HCT116 (cell line): Measurements from ENCODE around the gene CD59. TPM values are rescaled to one million over a fixed set of nuclear protein-coding genes. Genes with fewer than 3 reads are reported as not detected.

Experiments used
- ATAC-seq: fragments of 200-7000 bp; cut with Tn5 transposase; 2 replicates; pipeline ENCODE4 v1.9.1; 2020; ENCODE audit warnings: mild to moderate bottlenecking, moderate library complexity
- BruUV-seq: library from RNA; stranded (reverse); fragments of 400-500 nt; replicated peaks from 2 replicates; lab custom pipeline; 2021; lab: Mats Ljungman, UMichigan
- CTCF ChIA-PET: fragments of 300-600 bp; sonication (Branson Sonifier 250); formaldehyde crosslinking; loops from one replicate; lab custom pipeline; 2021; ENCODE audit warnings: antibody characterized with exemption; lab: Charles Lee
- POLR2A ChIA-PET: fragments of 300-600, 350-600 bp; sonication (Branson Sonifier 250); formaldehyde crosslinking; loops from one replicate; lab custom pipeline; 2021; ENCODE audit warnings: antibody characterized with exemption; lab: Charles Lee
- RAD21 ChIA-PET, 2 experiments: fragments of 300-600 bp; sonication (Branson Sonifier 250); formaldehyde crosslinking; loops; one replicate each; lab custom pipeline; 2023; ENCODE audit warnings: low total read pairs in 2 of 2; ENCODE audit not compliant: uncharacterized antibody in 2 of 2, unreplicated experiment in 2 of 2, low non-redundant PET in 1 of 2; lab: Charles Lee
- DNase-seq: peaks from one replicate; pipeline ENCODE4 v3.0.0-alpha.2; 2010; ENCODE audit warnings: low read depth, low spot score
- H2AFZ ChIP-seq: fragments of 200-600 bp; shearing (Covaris generic), sonication (generic); 2 replicates; pipeline ENCODE4 v1.6.1; 2017; ENCODE audit warnings: low read depth, mixed run types, mixed read lengths, antibody characterized with exemption, low read length; ENCODE audit not compliant: poor library complexity, severe bottlenecking
- H3K27ac ChIP-seq: 2 replicates; pipeline ENCODE4 v1.5.1; 2012; ENCODE audit warnings: low read depth, low read length
- H3K27me3 ChIP-seq: fragments of 200-600 bp; sonication (generic); 2 replicates; pipeline ENCODE4 v1.6.1; 2016; ENCODE audit warnings: mixed run types, low read length, mixed read lengths; ENCODE audit not compliant: insufficient read depth
- H3K36me3 ChIP-seq, 2 experiments: fragments of 200-500 bp in 1 of 2; fragments of 200-600 bp in 1 of 2; sonication (Bioruptor generic) in 1 of 2; sonication (generic) in 1 of 2; 2 replicates each; pipeline versions ENCODE4 v1.5.1 to v1.6.1; 2014 to 2016; ENCODE audit warnings: low read length in 2 of 2, inconsistent platforms in 1 of 2, mixed read lengths in 1 of 2, mixed run types in 1 of 2; ENCODE audit not compliant: insufficient read depth in 2 of 2, control insufficient read depth in 1 of 2
- H3K4me1 ChIP-seq, 2 experiments: fragments of 200-600 bp in 1 of 2; sonication (generic) in 1 of 2; 2 replicates each; pipeline versions ENCODE4 v1.5.1 to v1.6.1; 2012 to 2017; ENCODE audit warnings: low read length in 2 of 2, inconsistent platforms in 1 of 2, mild to moderate bottlenecking in 1 of 2, mixed read lengths in 1 of 2, mixed run types in 1 of 2, moderate library complexity in 1 of 2; ENCODE audit not compliant: insufficient read depth in 2 of 2, control insufficient read depth in 1 of 2
- H3K4me2 ChIP-seq: fragments of 200-600 bp; sonication (generic); 2 replicates; pipeline ENCODE4 v1.6.1; 2017; ENCODE audit warnings: mixed run types, low read length, mixed read lengths
- H3K4me3 ChIP-seq, 2 experiments: fragments of 200-600 bp in 1 of 2; sonication (generic) in 1 of 2; replicated peaks in 1 of 2; 2 replicates each; pipeline ENCODE4 v1.5.1; 2011 to 2016; ENCODE audit warnings: low read length in 2 of 2, control low read depth in 1 of 2, low read depth in 1 of 2, mild to moderate bottlenecking in 1 of 2, mixed read lengths in 1 of 2, mixed run types in 1 of 2
- H3K79me2 ChIP-seq: fragments of 200-600 bp; sonication (generic); 2 replicates; pipeline ENCODE4 v1.6.1; 2017; ENCODE audit warnings: mild to moderate bottlenecking, mixed run types, low read length, moderate library complexity, mixed read lengths; ENCODE audit not compliant: insufficient read depth
- H3K9ac ChIP-seq: fragments of 200-600 bp; sonication (generic); 2 replicates; pipeline ENCODE4 v1.6.1; 2016; ENCODE audit warnings: low read length, mixed read lengths
- H3K9me2 ChIP-seq: fragments of 200-600 bp; sonication (generic), shearing (Covaris generic); 2 replicates; pipeline ENCODE4 v1.6.1; 2017; ENCODE audit warnings: mixed run types, mild to moderate bottlenecking, moderate library complexity; ENCODE audit not compliant: insufficient read depth
- H3K9me3 ChIP-seq, 2 experiments: fragments of 200-500 bp in 1 of 2; fragments of 200-600 bp in 1 of 2; sonication (Bioruptor generic) in 1 of 2; sonication (generic) in 1 of 2; 2 replicates each; pipeline ENCODE4 v1.6.1; 2014 to 2017; ENCODE audit warnings: low read length in 2 of 2, mixed read lengths in 2 of 2, inconsistent platforms in 1 of 2, low read depth in 1 of 2, mild to moderate bottlenecking in 1 of 2, mixed run types in 1 of 2, moderate library complexity in 1 of 2; ENCODE audit not compliant: control insufficient read depth in 1 of 2, insufficient read depth in 1 of 2
- H4K20me1 ChIP-seq: fragments of 200-600 bp; sonication (generic), shearing (Covaris generic); 2 replicates; pipeline ENCODE4 v1.6.1; 2017; ENCODE audit warnings: mixed run types, mild to moderate bottlenecking, moderate library complexity; ENCODE audit not compliant: insufficient read depth
- CBX3 ChIP-seq: IDR thresholded peaks from 2 replicates; pipeline ENCODE4 v1.6.1; 2012; ENCODE audit warnings: low read depth
- CEBPB ChIP-seq: IDR thresholded peaks from 2 replicates; pipeline ENCODE4 v1.6.1; 2012; ENCODE audit warnings: low read depth
- ELF1 ChIP-seq: IDR thresholded peaks from 2 replicates; pipeline ENCODE4 v1.6.1; 2012; ENCODE audit warnings: low read depth, borderline replicate concordance
- EZH2 ChIP-seq: fragments of 200-600 bp; sonication (generic); IDR thresholded peaks from 2 replicates; pipeline ENCODE4 v1.6.1; 2017; ENCODE audit warnings: antibody characterized with exemption, mixed run types
- EZH2phosphoT487 ChIP-seq: fragments of 200-600 bp; IDR thresholded peaks from 2 replicates; pipeline ENCODE4 v1.6.1; 2018; ENCODE audit warnings: antibody characterized with exemption, borderline replicate concordance
- FOSL1 ChIP-seq: IDR thresholded peaks from 2 replicates; pipeline ENCODE4 v1.6.1; 2012; ENCODE audit warnings: low read depth
- JUND ChIP-seq: IDR thresholded peaks from 2 replicates; pipeline ENCODE4 v1.6.1; 2012
- POLR2A ChIP-seq: IDR thresholded peaks from 2 replicates; pipeline ENCODE4 v1.7.0; 2011; ENCODE audit warnings: borderline replicate concordance; ENCODE audit not compliant: insufficient read depth, insufficient read length; ENCODE audit errors: extremely low read depth
- POLR2AphosphoS5 ChIP-seq: IDR thresholded peaks from 2 replicates; pipeline ENCODE4 v1.6.1; 2011; ENCODE audit warnings: mild to moderate bottlenecking, low read depth, low read length, moderate library complexity
- RAD21 ChIP-seq: IDR thresholded peaks from 2 replicates; pipeline ENCODE4 v1.6.1; 2012; ENCODE audit warnings: low read depth, mild to moderate bottlenecking
- SIN3A ChIP-seq: IDR thresholded peaks from 2 replicates; pipeline ENCODE4 v1.6.1; 2012; ENCODE audit warnings: low read depth
- SP1 ChIP-seq: IDR thresholded peaks from 2 replicates; pipeline ENCODE4 v1.6.1; 2012; ENCODE audit warnings: low read depth
- SRF ChIP-seq: IDR thresholded peaks from 2 replicates; pipeline ENCODE4 v1.6.1; 2012; ENCODE audit warnings: low read depth
- YY1 ChIP-seq: IDR thresholded peaks from 2 replicates; pipeline ENCODE4 v1.6.1; 2011; ENCODE audit warnings: low read length, low read depth, moderate library complexity, mild to moderate bottlenecking; ENCODE audit not compliant: insufficient replicate concordance; ENCODE audit errors: extremely low read depth
- ZFX ChIP-seq: fragments of 450-650 bp; IDR thresholded peaks from 2 replicates; pipeline ENCODE4 v1.6.1; 2017
- ZNF274 ChIP-seq: fragments of 200-500 bp; sonication (Bioruptor generic); IDR thresholded peaks from 2 replicates; pipeline ENCODE4 v1.6.1; 2014; ENCODE audit warnings: mild to moderate bottlenecking, low read depth, low read length, inconsistent platforms
- intact Hi-C: fragments of 100-400 bp; cut with micrococcal nuclease; formaldehyde crosslinking; loops from 2 replicates; pipeline ENCODE4 v1.10.0; 2022
- total RNA-seq: library from RNA; stranded (reverse); gene quantifications from one replicate; pipeline ENCODE4 v1.2.1, GENCODE V29; 2021; ENCODE audit not compliant: unreplicated experiment
- TF ChIP-seq, protein P1 (sequence below): IDR thresholded peaks from 2 replicates; pipeline ENCODE4 v1.6.1; 2012
- TF ChIP-seq, protein P2 (sequence below): IDR thresholded peaks from 2 replicates; pipeline ENCODE4 v1.6.1; 2012
- TF ChIP-seq, protein P3 (sequence below), 3 experiments: fragments of 200-600 bp in 1 of 3; sonication (generic) in 1 of 3; IDR thresholded peaks in 2 of 3; conservative IDR thresholded peaks in 1 of 3; 2 replicates each; pipeline ENCODE4 v1.5.1; 2012 to 2017; ENCODE audit warnings: low read depth in 2 of 3, low read length in 2 of 3, antibody characterized with exemption in 1 of 3, borderline replicate concordance in 1 of 3, control low read depth in 1 of 3, mild to moderate bottlenecking in 1 of 3, mixed read lengths in 1 of 3, mixed run types in 1 of 3, moderate library complexity in 1 of 3; ENCODE audit not compliant: insufficient read depth in 1 of 3

CD59 gene
- total RNA-seq, 1 experiment from 2014 or later = 122 TPM

DNA sequence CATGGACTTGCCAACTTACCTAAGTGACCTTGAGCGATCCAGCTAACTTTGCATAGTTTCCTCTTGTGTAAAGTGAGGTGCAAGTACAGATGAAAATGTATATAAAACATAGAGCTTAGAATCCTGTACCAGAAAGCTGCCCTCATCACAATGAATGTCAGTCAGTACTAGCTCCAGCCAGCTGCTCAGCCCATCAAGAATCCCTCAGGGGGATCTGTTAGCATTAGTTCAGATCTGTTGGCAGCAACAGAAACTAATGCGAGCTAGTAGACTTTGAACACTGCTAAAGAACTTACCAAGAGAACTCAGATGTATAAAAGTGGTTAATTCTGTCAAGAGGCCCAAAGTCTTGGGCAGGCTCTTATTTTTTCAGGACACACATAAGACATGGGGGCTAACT is 29.3 kb downstream of the CD59 start:
- POLR2A ChIA-PET = no interaction called here
- TF ChIP-seq SIN3A (no peak), POLR2AphosphoS5 (no peak), YY1 (no peak), ZFX (no peak), POLR2A (no peak), FOSL1 (no peak), ZNF274 (no peak), SP1 (no peak), SRF (no peak), JUND (no peak), CEBPB (no peak), CBX3 (no peak), ELF1 (no peak), EZH2phosphoT487 (no peak), EZH2 (no peak), RAD21 (no peak)
- TF ChIP-seq, protein P1, sequence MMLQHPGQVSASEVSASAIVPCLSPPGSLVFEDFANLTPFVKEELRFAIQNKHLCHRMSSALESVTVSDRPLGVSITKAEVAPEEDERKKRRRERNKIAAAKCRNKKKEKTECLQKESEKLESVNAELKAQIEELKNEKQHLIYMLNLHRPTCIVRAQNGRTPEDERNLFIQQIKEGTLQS = no peak
- TF ChIP-seq, protein P2, sequence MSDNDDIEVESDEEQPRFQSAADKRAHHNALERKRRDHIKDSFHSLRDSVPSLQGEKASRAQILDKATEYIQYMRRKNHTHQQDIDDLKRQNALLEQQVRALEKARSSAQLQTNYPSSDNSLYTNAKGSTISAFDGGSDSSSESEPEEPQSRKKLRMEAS = no peak
- TF ChIP-seq, protein P3, sequence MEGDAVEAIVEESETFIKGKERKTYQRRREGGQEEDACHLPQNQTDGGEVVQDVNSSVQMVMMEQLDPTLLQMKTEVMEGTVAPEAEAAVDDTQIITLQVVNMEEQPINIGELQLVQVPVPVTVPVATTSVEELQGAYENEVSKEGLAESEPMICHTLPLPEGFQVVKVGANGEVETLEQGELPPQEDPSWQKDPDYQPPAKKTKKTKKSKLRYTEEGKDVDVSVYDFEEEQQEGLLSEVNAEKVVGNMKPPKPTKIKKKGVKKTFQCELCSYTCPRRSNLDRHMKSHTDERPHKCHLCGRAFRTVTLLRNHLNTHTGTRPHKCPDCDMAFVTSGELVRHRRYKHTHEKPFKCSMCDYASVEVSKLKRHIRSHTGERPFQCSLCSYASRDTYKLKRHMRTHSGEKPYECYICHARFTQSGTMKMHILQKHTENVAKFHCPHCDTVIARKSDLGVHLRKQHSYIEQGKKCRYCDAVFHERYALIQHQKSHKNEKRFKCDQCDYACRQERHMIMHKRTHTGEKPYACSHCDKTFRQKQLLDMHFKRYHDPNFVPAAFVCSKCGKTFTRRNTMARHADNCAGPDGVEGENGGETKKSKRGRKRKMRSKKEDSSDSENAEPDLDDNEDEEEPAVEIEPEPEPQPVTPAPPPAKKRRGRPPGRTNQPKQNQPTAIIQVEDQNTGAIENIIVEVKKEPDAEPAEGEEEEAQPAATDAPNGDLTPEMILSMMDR (IDR thresholded peaks at IDR 0.05 in 2 of 3, conservative IDR thresholded peaks at IDR 0.05 in 1 of 3; ENCODE audit: borderline replicate concordance in 1 of 3, insufficient read depth in 1 of 3, low read depth in 2 of 3, low read length in 2 of 3) = no peak
- TF ChIP-seq, all 23 proteins: peak for 0
- peaks cover 17 to 29% of the 10 kb centered on the region in 2 experiments for H3K36me3 ChIP-seq
- H3K4me3 ChIP-seq = no peak overlapping the region
- H3K4me2 ChIP-seq = no peak overlapping the region
- no TSS peak for BruUV-seq
- no peak overlapping the region for H3K27ac ChIP-seq
- ATAC-seq (no peak), DNase-seq (no peak)
- ChIA-PET RAD21 (no interaction called here), CTCF (interaction anchor here (1.4 to 3.7 kb wide), 2 partner anchors 9 to 35 kb away, joined by 4 to 15 read pairs; no protein-coding TSS in a partner anchor)
- no peaks in the 10 kb centered on the region for H3K27me3 ChIP-seq
- no peaks in the 10 kb centered on the region; the same call in 1 of the 2 replicates for H3K79me2 ChIP-seq
- H3K4me1 ChIP-seq = peaks cover 5 to 39% of the 10 kb centered on the region in 2 experiments; a peak in 3 of 4 replicates
- H3K9me2 ChIP-seq = no peaks in the 10 kb centered on the region
- no peak overlapping the region for H3K9ac ChIP-seq
- H2AFZ ChIP-seq = no peak overlapping the region
- H4K20me1 ChIP-seq = no peaks in the 10 kb centered on the region; the same call in 1 of the 2 replicates
- intact Hi-C loops = no loop called here
- no peaks in the 10 kb centered on the region for H3K9me3 ChIP-seq
